Chondrocyte (in vitro differentiated cells): ENCODE data around the gene TIAM2. TPM values are rescaled to one million over a fixed set of nuclear protein-coding genes. Genes with fewer than 3 reads are reported as not detected.
"Not testable (repeated sequence)": the region's sequence is repeated elsewhere in the genome, so short reads cannot be mapped to it uniquely, and the experiment has no call there.

Source experiments
- DNase-seq: peaks from one replicate; pipeline ENCODE4 v3.0.0; 2021; ENCODE audit warnings: mixed read lengths, low spot score
- H3K27ac Mint-ChIP-seq: one replicate; pipeline ENCODE4 v1.8.0; 2021; ENCODE audit warnings: mild to moderate bottlenecking, moderate library complexity, mixed read lengths; ENCODE audit not compliant: unreplicated experiment
- H3K27me3 Mint-ChIP-seq: 2 replicates; pipeline ENCODE4 v1.8.0; 2021; ENCODE audit warnings: low read depth, mixed read lengths
- H3K36me3 Mint-ChIP-seq: 2 replicates; pipeline ENCODE4 v1.8.0; 2021; ENCODE audit warnings: low read depth, mixed read lengths
- H3K4me1 Mint-ChIP-seq: 2 replicates; pipeline ENCODE4 v1.8.0; 2021; ENCODE audit warnings: low read depth, mild to moderate bottlenecking, mixed read lengths
- H3K4me3 Mint-ChIP-seq: one replicate; pipeline ENCODE4 v1.8.0; 2021; ENCODE audit warnings: mild to moderate bottlenecking, moderate library complexity, mixed read lengths; ENCODE audit not compliant: unreplicated experiment
- H3K9me3 Mint-ChIP-seq: 2 replicates; pipeline ENCODE4 v1.8.0; 2021; ENCODE audit warnings: low read depth, mixed read lengths
- total RNA-seq: library from RNA; stranded (reverse); gene quantifications from 3 replicates; pipeline ENCODE4 v1.2.1, GENCODE V29; 2021
- TF ChIP-seq, protein P1 (sequence below): fragments of 200-600 bp; sonication (generic); IDR thresholded peaks from 2 replicates; pipeline ENCODE4 v1.5.0; 2021; ENCODE audit warnings: antibody characterized with exemption, mild to moderate bottlenecking, moderate library complexity

Gene TIAM2
- total RNA-seq, 1 donor from 2014 or later = 13.8 TPM

DNA sequence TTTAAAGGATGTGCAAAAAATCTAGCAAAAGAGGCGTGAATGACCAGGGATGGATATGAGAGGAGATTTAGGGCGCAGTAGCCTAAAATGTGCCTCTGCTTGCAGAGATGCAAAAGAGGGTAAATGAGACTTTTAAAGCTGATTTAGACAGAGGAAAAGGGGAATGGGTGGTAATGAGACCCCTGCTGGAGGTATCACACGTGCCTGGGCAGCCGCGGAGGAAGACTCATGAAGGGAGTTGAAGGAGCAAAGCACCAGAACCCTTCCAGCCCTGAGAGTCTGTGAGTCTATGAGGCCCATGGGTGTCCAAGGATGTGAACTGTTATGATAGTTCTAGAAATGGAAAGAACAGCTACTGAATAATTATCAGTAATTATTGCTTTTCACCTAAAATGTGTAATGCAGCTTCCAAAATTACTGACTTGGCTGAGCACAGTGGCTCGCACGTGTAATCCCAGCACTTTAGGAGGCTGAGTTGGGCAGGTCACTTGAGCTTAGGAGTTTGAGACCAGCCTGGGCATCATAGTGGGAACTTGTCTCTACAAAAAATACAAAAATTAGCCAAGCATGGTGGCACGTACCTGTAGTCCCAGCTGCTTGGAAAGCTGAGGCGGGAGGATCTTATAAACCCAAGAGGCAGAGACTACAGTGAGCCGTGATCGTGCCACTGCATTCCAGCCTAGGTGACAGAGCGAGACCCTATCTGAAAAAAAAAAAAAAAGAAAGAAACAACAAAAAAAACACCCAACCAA lies 38.2 kb upstream of the TIAM2 start:
- H3K36me3 Mint-ChIP-seq = peaks cover 3% of the 10 kb centered on the region
- peaks cover 19% of the 10 kb centered on the region for H3K4me1 Mint-ChIP-seq
- no peak overlapping the region for H3K4me3 Mint-ChIP-seq
- H3K27ac Mint-ChIP-seq = no peak overlapping the region
- no peak for DNase-seq
- no peaks in the 10 kb centered on the region for H3K27me3 Mint-ChIP-seq
- TF ChIP-seq, protein P1, sequence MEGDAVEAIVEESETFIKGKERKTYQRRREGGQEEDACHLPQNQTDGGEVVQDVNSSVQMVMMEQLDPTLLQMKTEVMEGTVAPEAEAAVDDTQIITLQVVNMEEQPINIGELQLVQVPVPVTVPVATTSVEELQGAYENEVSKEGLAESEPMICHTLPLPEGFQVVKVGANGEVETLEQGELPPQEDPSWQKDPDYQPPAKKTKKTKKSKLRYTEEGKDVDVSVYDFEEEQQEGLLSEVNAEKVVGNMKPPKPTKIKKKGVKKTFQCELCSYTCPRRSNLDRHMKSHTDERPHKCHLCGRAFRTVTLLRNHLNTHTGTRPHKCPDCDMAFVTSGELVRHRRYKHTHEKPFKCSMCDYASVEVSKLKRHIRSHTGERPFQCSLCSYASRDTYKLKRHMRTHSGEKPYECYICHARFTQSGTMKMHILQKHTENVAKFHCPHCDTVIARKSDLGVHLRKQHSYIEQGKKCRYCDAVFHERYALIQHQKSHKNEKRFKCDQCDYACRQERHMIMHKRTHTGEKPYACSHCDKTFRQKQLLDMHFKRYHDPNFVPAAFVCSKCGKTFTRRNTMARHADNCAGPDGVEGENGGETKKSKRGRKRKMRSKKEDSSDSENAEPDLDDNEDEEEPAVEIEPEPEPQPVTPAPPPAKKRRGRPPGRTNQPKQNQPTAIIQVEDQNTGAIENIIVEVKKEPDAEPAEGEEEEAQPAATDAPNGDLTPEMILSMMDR = no peak
- H3K9me3 Mint-ChIP-seq = no peaks in the 10 kb centered on the region

GRCh38 chr6:154958469-154958868 lies 36.6 kb upstream of the TIAM2 start:
- H3K36me3 Mint-ChIP-seq = peaks cover 1% of the 10 kb centered on the region
- H3K27ac Mint-ChIP-seq = peak overlapping the region; percentile 13
- H3K4me1 Mint-ChIP-seq = peaks cover 32% of the 10 kb centered on the region
- H3K4me3 Mint-ChIP-seq = no peak overlapping the region
- TF ChIP-seq, protein P1 = no peak
- no peak for DNase-seq
- no peaks in the 10 kb centered on the region for H3K27me3 Mint-ChIP-seq
- H3K9me3 Mint-ChIP-seq = no peaks in the 10 kb centered on the region

DNA sequence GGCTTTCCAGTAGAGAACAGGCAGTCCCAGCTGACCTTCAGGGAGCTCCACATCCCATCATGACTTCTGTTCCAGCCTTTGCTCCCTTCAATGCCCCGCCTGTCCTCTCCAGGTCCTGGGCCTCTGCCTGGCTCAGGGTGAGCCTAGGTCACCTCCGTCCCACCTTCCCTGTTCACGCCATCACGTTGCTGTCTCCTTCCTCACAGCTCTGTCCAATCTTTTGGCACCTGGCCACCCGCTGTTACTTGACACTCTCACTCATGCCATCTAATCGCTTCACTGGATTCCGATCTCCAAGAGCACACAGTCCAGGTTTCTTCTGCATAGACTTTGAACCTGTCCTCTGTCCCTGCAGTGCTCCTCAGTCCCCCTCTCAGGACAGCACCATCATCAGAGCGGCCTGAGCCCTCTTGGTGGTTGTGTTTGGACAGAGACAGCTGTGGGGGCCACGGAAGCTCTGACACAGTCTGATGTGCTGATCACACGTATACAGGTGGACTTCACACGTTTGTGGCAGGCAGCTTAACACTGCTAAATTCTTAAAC lies 34.7 kb upstream of the TIAM2 start:
- Mint-ChIP-seq H3K4me1 (peaks cover 20% of the 10 kb centered on the region), H3K4me3 (no peak overlapping the region), H3K27ac (no peak overlapping the region), H3K36me3 (peaks cover 1% of the 10 kb centered on the region), H3K27me3 (no peaks in the 10 kb centered on the region), H3K9me3 (no peaks in the 10 kb centered on the region)
- TF ChIP-seq, protein P1 = no peak
- DNase-seq = no peak

DNA sequence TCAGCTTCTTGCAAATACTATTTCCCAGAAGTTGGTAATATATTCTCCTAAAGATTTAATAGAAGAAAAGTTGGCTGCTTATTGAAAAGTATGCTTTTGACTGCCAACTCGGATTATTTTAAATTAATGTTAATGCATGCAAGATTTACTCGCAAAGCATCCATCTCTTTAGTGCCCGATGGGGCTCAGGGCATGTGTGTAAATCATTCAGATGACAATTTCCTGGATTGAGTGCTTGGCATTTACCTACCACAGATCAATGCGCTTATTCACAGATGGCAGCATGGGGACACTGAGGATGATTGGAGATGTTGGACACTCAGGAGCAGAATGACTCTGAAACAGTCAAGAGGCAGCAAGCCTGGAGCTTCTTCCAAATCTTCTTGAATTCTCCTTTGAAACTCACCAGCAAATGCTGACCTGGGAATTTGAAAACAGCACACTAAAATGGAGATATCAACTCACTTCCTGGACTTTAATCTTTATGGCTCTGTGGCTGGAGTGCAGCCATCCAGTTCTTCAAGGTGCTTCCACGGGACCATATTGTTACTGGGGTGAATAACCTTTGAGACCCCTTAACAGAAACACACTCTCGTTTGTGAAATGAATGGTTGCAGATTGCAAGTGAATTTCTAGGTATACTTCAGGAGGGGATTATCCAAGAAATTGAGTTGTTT lies 34.1 kb upstream of the TIAM2 start:
- H3K36me3 Mint-ChIP-seq = peaks cover 1% of the 10 kb centered on the region
- H3K27ac Mint-ChIP-seq = no peak overlapping the region
- no peaks in the 10 kb centered on the region for H3K9me3 Mint-ChIP-seq
- no peak overlapping the region for H3K4me3 Mint-ChIP-seq
- TF ChIP-seq, protein P1 = no peak
- H3K27me3 Mint-ChIP-seq = no peaks in the 10 kb centered on the region
- peaks cover 20% of the 10 kb centered on the region for H3K4me1 Mint-ChIP-seq
- no peak for DNase-seq

DNA sequence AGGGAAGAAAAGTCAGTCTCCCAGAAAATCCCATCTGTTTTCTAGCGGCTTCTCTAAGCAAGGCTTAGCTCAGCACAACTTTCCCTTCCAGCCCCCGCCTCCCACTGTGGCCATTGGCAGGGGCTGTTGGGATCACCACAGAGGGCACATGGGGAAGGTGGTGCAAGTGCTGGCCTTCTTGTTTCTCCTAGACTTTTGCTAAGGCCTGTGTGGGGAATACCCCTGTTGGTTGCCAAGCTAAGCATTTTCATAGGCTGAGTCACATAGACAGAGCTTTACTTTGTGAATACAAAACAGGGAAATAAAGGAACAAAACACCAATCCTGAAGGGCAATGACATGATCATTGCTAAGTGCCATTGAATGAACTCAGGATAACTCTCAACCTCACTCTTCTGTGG lies 32.4 kb upstream of the TIAM2 start:
- TF ChIP-seq, protein P1 = no peak
- H3K36me3 Mint-ChIP-seq = peaks cover 1% of the 10 kb centered on the region
- H3K27ac Mint-ChIP-seq = peak overlapping the region; percentile 76
- H3K4me1 Mint-ChIP-seq = peaks cover 20% of the 10 kb centered on the region
- no peaks in the 10 kb centered on the region for H3K27me3 Mint-ChIP-seq
- H3K9me3 Mint-ChIP-seq = no peaks in the 10 kb centered on the region
- no peak for DNase-seq
- H3K4me3 Mint-ChIP-seq = no peak overlapping the region

GRCh38 chr6:154966065-154966770 lies 28.9 kb upstream of the TIAM2 start:
- not testable (repeated sequence) for H3K9me3 Mint-ChIP-seq, H3K4me3 Mint-ChIP-seq, DNase-seq, H3K36me3 Mint-ChIP-seq, H3K27me3 Mint-ChIP-seq, H3K27ac Mint-ChIP-seq
- H3K4me1 Mint-ChIP-seq = peaks cover 27% of the 10 kb centered on the region
